HG03442 (cell line): Measurements from ENCODE around the gene ACAP3.
"Not testable (repeated sequence)": the region's sequence is repeated elsewhere in the genome, so short reads cannot be mapped to it uniquely, and the experiment has no call there.

ENCODE experiments used
- ATAC-seq: cut with Tn5 transposase; IDR thresholded peaks from one replicate; pipeline ENCODE4 v1.9.1; 2021; ENCODE audit warnings: mild to moderate bottlenecking, moderate library complexity; ENCODE audit not compliant: unreplicated experiment

Gene ACAP3

DNA sequence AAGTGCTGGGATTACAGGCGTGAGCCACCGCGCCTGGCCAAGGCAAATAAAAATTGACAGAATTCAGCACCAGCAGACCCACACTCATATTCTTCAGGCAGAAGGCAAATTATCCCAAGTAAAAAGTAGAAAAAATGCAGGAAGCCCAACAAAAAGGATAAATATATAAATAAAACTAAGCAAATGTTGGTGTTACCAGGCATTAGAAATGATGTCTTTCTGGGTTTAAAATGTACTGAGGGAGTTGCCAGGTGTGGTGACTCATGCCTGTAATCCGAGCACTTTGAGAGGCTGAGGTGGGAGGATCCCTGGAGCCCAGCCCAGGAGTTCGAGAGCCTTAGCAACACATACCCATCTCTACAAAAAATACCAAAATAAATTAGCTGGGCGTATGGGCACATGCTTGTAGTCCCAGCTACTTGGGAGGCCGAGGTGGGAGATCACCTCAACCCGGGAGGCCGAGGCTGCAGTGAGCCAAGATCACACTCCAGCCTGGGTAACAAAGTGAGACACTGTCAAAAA lies 10.5 kb upstream of the ACAP3 start:
- ATAC-seq = no peak

- ATAC-seq = no peak
Observed at GRCh38 chr1:1317420-1317819, 9.7 kb upstream of the ACAP3 start.

DNA sequence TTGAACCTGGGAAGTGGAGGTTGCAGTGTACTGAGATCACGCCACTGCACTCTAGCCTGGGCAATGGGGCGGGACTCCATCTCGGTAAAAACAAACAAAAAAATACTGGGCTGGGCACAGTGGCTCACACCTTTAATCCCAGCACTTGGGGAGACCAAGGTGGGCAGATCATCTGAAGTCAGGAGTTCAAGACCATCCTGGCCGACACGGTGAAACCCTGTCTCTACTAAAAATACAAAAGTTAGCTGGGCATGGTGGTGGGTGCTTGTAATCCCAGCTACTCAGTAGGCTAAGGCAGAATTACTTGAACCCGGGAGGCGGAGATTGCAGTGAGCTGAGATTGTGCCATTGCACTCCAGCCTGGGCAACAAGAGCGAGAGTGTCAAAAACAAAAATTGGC lies 8.5 kb upstream of the ACAP3 start:
- ATAC-seq = not testable (repeated sequence)

- ATAC-seq = no peak
Observed at GRCh38 chr1:1315435-1315954, 7.8 kb upstream of the ACAP3 start.

DNA sequence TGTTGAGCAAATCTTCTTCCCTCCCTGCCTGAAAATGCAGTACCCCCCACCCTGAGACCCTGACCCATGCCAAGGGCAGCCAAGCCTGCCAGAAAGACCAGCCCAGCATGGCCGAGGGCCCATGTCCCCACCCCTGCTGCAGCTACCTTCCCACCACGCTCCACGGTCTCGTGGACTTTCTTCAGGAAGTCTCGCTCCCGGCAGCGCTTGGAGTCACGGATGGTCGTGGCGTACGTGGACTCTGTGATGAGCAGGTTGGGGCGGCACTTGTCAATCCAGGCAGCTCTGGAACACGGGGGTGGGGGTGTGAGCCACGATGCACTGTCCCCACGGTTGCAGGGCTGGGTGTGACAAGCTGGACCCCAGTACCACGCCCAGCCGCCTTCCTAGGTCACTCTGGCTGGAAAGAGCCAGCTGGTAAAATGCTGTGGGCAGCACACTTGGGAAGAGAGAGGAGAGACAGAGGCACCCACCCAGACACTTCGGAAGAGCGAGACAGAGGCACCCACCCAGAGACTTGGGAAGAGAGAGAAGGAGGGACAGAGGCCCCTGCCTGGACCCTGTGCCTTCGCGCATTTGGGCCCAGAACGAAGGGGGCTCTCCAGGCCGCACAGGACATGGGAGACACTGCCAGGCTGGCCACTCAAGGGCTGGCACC lies 7.1 kb upstream of the ACAP3 start:
- no peak for ATAC-seq

GRCh38 chr1:1314237-1314586 lies 6.5 kb upstream of the ACAP3 start:
- no peak for ATAC-seq

DNA sequence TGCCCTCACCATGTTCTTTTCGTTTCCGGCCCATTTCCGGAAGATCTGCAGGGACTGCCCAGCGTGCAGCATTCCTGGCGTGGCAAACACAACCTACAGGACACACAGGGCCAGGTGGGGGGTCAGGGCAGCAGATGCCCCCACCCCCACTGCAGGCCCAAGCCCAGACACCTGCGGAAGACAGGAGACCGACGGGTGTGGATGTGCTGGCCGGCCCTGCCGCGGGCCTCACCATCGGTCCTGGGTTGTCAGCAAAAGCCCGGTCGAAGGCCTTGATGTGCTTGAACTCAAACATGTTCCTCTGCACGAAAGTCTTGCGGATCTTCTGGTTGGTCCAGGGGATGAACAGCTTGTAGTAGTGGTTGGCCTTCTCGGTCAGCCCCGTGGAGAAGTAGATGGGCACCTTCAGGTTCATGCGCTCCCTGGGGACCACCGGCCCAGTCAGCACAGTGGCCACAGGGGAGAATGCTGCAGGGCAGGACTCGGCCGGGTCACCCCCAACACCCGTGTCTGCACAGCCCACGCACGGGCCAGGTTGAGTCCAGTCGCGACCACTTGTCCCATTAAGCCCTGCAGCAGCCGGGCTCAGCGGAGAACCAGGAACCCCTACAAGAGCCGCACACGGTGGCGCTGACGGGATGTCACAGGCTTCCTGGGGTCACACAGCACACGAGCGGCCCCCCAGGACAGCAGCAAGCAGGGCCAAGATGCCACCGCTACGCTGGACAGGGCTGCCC lies 5.9 kb upstream of the ACAP3 start:
- no peak for ATAC-seq

DNA sequence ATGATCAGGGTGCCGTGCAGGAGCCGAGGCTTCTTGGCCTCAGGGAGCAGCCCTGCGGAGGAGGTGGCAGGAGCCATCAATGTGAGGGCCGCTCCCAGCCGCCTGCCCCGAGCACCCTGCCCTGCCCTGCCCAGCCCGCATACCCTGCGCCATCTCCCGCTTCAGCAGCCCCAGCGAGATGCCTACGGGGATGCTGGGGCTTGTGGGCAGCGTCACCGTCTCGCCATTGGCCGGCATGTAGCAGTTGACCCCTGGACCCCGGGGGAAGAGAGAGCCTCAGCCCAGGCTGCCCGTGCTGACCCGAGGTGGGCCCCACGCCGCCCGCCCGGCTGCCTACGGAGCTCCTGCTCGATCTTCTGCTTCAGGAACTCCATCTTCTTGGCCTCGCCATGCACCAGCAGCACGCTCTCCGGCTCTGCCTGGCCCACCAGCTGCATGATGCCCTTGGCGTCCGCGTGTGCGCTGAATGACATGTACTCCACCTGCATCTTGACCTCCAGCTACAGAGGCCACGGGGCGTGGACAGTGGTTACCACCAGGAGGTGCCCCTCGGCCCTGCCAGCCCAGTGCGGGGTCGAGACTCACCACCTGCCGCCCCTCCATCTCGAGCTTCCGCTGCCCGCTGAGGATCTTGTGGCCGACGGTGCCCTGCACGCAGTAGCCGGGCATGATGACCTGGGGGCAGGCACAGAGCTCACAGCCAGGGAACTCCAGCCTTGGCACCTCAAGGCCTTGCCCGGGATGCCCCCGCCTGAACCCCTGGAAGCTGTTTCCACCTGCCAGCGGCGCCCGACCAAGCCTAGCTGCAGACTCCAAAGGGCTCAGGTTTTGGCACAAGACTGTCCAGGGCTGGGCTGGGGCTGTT lies 5.0 kb upstream of the ACAP3 start:
- no peak for ATAC-seq

DNA sequence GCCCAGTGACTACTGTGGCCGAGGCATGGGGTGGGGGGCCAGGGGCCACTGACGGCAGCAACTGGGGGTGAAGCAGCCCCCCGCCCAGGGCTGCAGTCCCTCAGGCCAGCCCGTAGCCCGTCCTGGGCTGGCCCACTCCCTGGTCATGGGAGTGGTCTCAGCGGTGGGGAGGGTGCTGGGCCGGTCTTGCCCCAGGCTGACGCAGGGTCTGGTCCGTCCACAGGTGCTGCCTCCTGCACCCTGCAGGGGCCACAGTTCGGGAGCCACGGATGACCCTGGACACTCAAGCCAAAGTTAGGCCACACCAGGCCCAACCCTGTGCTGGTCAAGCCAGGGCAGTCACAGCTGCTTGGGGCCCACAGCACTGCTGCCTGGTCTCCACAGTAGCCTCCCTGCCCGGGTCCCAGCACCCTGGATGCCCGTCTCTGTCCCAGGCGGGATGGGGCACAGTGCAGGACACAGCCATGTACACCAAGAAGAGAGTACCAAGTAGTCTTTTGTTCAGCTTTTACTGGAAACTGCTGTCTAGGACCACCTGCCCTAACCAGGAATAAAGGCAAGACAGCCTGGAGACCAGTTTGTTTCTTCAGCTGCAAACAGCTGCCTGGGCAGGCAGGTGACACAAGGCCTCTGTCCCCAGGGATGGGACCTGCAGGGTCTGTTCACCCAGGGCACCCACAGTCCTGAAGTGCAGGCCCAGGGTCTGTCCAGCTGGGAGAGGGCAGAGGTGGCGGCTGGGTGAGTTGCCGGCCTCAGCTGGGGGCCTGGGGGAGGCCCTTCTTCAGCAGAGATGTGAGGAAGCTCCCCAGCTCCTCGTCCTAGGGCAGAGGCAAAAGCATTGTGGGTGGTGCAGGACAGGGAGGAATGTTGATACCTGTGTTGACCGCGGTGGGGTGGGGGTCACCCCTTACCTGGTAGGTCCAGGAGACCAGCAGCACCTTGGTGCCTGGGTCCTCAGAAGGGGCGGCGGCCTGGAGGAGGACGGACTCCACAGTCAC lies 3.7 kb upstream of the ACAP3 start:
- ATAC-seq = no peak

- ATAC-seq = no peak
Observed at GRCh38 chr1:1310476-1311053, 2.8 kb upstream of the ACAP3 start.

DNA sequence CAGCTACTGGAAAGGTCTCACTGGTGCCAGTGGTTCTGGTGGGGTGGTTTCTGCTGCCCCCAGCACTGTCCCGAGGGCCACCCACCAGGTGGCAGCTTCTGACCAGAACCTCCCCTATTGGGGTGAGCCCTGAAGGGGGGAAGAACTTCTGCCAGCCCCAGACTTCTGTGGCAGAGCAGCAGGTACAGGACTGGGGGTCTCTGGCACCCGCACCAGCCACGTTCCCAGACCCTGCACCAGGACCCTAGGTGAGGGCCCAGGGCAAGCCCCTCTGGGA lies 2.3 kb upstream of the ACAP3 start:
- ATAC-seq = no peak

GRCh38 chr1:1309251-1310108 lies 1.8 kb upstream of the ACAP3 start:
- no peak for ATAC-seq

DNA sequence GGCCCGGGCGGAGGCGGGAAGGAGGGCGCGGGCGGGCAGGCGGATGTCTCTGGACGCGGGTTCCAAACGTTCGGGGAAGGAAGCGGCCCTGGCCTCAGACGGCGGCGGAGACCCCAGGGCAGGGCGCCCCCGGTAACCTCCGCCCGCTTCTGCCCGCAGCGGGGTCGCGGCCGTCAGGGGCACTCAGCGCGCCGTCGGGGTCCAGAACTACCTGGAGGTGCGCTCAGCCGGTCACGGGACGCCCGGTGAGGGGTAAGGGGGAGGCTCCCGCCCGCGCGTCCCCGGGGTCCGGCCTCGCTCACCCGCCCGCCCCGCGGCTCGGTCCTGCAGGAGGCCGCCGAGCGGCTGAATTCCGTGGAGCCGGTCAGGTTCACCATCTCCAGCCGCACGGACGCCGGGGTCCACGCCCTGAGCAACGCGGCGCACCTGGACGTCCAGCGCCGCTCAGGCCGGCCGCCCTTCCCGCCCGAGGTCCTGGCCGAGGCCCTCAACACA lies 1.1 kb upstream of the ACAP3 start:
- ATAC-seq = no peak

GRCh38 chr1:1307261-1307922 lies 338 bp downstream of the ACAP3 start:
- peak; percentile 2 for ATAC-seq

GRCh38 chr1:1306661-1307260 lies 969 bp downstream of the ACAP3 start:
- no peak for ATAC-seq

DNA sequence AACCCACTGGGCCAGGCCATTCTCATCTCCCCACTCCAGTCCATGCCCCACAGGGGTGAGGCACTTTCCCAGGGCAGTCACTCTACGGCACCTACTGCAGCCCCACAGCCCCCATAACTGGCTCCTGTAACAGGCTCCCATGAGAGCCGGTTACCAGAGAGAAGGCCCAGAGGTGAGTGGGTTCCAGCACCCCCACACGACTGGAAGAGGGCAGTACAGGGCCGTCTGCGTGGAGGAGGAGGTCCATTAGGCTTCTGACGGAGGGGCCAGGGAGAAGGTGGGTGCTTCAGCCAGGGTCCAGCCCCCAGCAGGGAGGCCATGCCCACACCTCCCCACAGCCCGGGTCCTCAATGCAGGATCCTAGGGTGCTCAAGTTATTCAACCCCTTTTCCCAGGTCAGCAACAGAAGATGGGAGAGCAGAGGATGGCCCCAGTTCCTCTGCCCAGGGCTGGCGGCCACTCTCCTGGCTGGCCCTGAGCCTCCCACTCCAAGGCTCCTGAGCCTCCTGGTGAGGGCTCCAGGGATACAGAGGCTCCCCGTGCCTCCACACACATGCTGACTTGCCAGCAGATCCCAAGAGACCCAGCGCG lies 1.6 kb downstream of the ACAP3 start:
- no peak for ATAC-seq

GRCh38 chr1:1305300-1306069 lies 2.2 kb downstream of the ACAP3 start:
- no peak for ATAC-seq
